GM18526 (cell line): Measurements from ENCODE around the gene DGKG.

ENCODE experiments used
- POLR2A ChIP-seq: IDR thresholded peaks from 3 replicates; pipeline ENCODE4 v1.6.1; 2011; ENCODE audit not compliant: insufficient read length; ENCODE audit errors: extremely low read depth

Gene DGKG

DNA sequence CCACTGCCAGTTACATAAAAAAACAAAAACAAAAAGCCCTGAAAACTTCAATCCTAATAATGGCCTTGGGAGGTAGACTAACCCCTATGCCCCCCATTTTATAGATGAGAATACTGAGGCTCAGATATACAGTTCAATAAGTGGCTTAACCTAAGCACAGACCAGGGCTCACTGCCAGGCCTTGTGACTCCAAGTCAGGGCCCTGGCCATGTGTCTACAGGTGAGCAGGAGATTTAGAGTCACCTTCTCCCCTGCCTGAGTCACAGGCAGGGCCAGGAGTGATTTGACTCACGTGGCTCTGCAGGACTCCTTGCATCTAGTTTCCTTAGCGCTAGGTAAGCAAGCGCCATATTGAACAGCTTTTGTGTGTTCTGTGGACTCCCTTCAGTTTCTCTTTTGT lies 154.5 kb downstream of the DGKG start:
- no peak for TF ChIP-seq POLR2A

DNA sequence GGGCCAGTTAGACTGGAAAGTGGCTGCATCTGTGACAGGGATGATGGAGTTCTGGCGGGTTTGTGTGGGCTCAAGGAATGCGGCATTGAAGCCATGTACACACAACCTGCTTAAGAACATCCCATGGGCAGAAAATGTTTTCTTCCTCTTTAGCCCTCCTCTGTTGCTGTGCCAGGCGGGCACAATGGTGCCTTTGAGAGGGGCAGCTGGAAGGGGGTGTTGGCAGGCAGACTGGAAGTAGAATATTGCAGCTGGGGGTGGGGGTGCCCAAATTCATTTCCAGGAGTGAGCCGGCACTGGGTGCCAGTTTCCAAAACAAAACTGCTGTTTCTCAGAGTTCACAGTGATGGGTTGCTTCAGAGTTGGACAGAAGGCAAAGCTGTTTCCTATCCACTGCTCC lies 161.3 kb downstream of the DGKG start:
- TF ChIP-seq POLR2A = no peak

DNA sequence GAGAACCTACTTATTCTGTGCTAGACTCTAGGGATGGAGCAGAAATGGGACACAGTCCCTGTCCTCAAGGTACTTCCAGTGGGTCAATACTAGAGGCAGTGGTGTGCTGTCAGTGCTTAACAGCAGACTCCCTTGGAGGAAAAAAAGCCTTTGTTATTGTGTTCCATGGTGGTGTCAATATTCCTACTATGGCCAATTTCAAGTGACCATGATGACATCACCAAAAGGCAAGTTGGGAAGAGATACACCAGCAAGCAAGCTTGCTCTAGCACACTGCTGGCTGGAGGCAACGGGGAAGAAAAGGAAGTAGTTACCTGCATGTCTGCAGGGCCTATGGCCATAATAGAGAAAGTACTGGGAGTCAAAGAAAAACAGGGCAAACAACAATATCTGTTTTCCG lies 163.6 kb downstream of the DGKG start:
- no peak for TF ChIP-seq POLR2A

DNA sequence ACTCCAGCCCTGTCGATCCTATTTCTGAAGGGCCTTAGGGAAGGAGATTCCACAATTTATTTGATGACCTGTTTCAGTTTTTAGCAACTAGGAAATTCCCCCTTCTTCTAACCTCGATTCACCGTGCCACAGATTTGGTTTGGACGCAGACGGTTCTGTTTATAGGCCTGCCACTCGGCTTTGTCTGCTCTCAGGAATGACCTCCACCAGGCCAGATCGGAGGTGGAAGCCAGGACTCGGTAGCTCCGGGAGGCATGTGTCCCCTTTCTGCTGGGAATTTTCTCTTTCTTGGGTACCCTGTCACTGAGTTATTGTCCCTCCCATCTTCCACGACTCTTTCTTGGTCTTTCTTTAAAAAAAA lies 167.6 kb downstream of the DGKG start:
- TF ChIP-seq POLR2A = no peak

DNA sequence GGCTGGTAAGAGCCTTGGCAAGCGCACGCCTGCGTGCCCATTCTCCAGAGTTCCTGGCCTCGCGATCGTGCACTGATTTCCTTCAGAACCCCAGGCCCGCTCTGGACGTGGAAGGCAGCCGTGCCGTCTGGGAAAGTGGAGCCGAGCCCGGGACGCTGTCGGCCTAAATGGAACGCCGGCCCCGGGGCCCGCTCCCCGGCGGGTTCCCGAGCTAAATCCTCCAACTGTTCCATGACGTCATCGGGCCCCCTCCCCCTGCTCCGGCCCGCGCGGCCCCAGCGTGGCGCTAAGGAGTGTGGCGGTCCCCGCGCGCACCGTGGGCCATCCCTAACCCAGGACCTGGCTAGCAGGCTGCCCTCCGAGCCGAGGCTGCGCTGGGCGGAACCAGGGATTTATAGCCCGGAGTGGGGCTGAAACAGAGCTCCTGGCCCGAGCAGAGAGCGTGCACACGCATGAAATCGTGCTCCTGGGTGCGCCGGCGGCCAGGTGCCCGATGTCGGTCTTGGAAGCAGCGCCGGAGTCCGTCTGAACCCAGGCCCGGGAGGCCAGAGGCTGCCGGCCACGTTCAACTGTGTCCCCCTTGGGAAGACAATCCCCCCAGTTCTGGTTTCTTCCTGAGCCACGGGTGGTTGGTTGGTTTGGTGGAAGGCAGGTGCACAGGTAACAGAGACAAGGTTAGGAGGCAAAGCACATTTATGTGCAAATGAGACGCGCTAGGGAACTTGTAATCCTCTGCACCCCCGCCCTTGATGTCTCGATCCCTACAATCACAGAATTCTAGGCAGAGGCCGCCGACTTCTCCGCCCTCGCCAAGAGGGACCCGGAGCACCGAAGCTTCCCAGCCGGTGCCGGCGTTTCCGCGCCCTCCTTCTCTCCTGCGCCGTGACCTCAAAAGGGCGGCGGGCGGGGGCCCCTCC lies 168.2 kb downstream of the DGKG start:
- no peak for TF ChIP-seq POLR2A

DNA sequence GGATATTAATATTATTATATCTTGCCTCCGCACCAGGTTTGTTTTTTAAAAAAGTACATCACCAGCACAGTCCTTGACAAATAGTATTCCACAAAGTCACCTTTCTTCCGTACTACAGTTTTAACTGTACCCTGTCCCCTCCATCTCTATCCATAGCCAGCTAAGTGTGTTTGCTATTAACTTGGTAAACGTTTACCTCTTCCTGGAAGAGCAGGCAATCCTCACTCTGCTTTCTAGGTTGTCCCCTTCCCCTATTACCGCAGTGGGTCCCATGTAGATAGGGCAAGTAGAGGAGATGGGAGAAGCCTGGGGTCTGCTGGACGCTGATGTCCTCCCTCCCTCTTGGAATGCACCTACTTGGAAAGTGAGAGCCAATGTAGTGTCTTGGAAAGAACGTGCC lies 169.2 kb downstream of the DGKG start:
- no peak for TF ChIP-seq POLR2A

DNA sequence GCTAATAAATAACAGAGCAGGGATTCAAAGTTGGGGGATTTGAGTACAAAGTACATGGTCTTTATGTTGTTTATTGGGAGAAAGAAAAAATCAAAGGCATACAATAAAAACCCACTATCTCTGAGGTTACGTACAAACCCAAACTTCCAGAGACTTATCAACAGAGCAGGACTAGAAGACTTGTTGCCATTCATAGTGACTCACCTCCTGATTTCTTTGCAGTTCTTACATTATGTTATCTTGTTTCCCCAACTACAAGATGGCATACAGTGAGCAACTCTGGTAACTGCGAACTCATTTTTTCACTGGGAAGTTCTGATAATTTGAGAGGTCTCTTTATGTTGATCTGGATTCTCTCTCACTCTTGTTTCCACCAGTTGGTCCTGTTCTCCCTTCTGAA lies 172.5 kb downstream of the DGKG start:
- TF ChIP-seq POLR2A = no peak

DNA sequence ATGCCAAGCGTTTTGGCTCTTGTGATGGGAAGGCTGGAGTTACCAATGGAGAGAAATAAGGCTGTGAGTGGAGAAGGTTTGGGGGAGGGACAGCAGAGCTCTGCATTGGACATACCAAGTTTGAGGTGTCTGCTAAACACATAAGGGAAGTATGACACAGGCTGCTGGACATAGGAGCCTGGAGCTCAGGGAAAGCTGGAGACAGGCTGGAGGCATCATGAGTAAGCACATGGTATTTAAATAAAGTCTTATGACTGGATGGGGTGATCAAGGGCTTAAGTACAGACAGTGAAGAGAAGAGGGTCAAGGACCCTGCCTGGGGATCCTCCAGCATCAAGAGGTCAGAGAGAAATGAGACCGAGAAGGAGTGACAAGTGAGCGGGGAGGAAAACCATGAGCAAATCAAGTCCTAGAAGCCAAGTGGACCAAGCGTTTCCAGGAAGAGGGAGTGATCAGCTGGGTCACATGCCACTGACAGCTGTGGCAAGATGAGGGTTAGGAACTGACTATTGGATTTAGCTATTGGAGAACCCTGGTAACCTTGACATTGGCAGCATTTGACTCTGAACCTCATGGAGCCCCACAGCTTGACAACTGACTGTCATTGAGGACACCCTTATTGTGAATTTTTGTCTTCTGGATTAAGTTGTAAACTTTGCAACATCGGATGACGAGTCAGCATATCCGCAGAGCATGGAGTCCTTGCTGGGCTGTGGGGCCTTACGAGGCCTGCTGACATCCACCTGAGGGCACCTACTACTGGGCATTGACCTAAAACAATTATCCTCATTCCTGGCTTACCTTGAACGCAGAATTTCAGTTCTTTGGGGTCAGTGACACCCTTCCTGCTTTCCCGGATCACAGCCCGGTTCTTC lies 174.4 kb downstream of the DGKG start:
- TF ChIP-seq POLR2A = no peak

DNA sequence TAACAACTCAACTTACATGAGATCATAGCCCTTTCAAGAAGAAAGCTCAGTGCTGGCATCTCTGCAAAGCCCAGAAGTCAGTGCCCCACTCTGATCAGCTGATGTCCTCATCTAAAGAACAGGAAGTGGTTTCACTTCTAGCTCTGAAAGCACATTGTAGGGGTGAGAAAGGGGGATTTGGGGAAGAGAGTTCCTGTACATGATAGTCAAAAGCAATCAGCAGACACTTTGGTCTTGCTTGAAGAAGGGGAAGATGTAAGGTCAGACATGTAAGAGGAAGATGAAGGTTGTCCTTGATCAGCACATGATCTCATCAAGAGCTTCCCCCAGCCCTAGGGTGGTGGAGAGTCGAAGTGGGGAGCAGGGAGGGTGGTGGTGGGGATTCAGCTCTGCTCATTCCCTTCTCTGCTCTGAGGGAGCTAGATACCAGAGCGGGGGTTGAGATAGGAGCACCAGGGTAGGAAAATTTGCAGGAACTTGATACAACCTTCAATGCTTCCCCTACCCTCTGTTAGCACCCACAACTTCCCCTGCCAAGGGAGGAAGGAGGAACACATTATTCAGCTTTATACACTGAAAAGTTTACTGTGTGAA lies 176.7 kb downstream of the DGKG start:
- no peak for TF ChIP-seq POLR2A

DNA sequence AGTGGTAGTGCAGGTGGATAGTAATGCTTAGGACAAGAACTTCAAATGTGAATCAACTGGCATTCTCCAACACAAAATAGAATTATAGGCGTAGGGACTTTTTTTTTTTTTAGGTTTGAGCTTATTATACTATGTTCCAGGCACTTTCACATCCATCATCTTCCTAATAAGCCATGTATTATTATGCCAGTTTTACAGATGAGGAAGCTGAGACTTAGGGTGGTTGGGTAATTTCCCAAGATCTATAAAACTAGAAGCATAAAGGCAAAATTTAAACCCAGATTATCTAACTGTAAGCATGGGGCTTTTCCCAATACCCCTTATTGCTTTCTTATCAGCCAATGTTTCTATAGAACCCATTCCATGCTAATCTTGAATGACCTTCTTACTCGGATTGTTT lies 178.0 kb downstream of the DGKG start:
- no peak for TF ChIP-seq POLR2A

DNA sequence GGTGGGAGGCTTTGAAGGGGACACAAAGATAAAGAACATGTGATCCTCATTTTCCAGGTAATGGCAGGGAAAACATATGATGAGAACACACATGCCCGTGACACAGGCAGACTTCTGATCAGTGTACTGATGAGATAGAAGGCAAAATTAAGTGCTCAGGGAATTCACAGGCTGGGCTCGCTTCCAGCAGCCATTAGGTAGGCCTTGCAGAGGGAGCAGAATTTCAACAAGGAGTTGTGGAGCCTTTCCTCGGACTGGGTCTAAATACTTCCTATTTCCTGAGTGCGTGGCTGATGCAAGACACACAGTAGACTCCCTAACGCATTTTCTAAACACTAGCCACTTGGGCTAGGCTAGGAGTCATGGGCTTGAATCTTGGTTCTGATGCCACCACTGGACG lies 179.2 kb downstream of the DGKG start:
- no peak for TF ChIP-seq POLR2A

DNA sequence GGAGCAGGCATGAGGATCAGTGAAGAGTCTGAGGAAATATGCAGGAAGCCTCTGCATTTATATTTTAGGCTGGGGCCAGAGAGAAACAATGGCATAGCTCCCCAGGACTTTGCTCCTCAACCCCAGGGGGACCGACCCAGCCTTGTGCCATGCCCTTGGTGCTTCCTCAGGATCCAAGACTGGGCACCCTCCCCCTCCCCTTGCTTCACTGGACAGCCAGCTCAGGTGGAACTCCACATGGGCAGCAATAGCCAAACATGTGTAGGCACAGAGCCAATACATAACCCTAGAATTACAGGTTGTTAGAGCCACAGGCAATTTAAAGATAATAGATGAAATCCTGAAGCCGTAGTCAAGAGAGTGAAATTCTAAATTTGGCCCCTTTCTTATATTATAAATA lies 180.1 kb downstream of the DGKG start:
- no peak for TF ChIP-seq POLR2A

DNA sequence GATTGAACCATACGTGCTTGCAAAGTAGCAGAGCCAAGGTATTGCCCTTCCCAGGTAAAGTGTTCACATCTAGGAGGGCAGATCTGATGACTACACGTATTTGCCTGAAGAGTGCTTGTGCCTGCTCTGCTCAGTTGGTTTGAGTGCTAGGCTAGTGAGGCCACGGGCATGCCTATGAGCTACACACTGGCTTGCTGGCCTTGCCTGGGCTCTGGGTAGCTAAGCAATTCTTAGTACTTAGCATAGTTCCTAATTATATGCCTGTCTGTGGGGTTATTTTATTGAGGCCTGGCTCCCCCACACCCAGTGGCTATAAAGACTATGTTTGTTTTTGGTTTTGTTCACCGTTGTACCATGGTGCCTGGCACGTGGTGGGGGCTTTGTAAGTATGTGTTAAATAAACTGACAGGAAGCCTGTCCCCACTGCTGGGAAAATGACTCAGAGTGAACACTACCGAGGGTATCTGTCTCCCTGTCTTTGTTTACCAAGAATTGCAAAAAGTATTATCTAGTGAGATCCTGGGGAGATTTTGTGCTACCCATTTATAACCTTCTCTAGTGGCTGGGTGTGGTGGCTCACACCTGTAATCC lies 181.0 kb downstream of the DGKG start:
- no peak for TF ChIP-seq POLR2A

DNA sequence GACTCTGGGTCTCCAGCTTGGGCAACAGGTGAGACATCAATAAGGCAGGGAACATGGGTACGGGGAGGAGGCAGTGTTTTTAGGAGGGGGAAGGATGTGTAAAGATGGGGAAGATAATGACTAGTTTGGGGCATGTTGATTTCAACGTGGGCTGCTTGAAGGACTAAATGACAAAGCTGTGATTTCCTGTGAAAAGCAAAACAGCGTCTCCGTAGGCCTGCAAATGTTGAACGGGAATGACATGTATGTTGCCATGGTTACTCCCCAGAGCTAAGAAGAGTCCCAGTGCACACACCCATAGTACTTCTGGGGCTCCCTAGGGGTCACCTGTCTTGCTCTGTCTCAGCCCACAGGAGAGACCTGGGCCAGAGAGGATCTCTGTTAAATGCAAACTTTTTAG lies 181.9 kb downstream of the DGKG start:
- TF ChIP-seq POLR2A = no peak

DNA sequence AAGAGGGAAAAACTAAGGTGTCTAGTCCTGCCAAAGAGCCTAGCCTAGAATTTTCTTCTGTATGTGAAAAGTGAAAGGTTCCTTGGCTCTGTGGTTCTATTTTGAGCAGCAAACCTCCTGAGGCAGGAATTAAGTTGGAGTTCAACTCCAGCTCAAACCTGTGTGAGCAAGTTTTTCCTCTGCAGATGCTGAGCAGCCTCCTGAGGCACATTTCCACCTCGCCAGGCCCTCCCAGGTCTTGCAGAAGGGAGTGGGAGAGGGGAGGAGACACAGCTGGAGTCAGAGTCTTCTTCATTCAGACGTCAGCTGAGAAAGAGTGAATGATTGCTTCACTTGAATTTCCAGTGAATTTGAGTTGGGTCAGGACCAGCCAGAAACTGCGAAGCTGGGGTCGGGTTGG lies 183.6 kb downstream of the DGKG start:
- TF ChIP-seq POLR2A = no peak
